ENCODE data around the gene COL19A1.

DNA sequence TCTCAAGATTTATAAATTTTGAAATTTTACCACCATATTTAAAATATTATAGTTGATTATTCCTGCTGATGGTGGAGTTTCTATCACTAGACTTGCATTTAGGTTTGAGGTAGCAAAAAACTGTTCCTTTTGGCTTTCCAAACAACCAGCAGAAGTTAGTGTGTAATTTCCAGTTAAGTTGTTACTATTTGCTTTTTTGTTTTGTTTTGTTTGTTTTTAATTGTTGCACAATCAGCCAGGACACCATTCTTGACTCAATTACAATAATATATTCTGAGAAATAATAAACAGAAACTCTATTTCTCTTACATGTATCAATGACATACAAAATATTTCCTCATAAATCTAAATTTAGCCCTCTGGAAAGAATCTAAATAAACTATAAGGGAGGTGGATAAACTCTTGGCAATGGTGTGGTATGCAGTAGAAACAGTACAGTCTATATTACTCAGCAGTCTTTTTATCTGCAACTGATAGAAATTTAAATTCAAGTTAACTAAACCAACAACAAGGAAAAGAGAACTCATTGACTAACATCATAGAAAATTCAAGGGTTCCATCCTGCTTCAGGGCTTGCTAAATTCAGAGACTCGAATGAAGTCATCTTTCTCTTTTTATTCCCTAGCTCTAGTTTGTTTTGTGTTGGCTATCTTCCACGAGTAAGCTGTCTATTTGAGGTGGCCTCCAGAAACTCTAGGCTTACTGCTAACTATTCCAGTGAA lies 19.4 kb upstream of the COL19A1 start:
- TF ChIP-seq POLR2AphosphoS5 (IDR thresholded peaks at IDR 0.05; ENCODE audit: low read depth, low read length) (no peak), EZH2phosphoT487 (IDR thresholded peaks at IDR 0.05; ENCODE audit: borderline replicate concordance, low read depth) (no peak), CTCF (IDR thresholded peaks at IDR 0.05) (no peak), RFX5 (IDR thresholded peaks at IDR 0.05; ENCODE audit: low read length) (no peak), CHD2 (IDR thresholded peaks at IDR 0.05; ENCODE audit: low read length, partially characterized antibody) (no peak), NRF1 (IDR thresholded peaks at IDR 0.05; ENCODE audit: low read depth, low read length) (no peak), RAD21 (IDR thresholded peaks at IDR 0.05; ENCODE audit: low read length) (no peak), PBX3 (IDR thresholded peaks at IDR 0.05) (no peak), MAX (IDR thresholded peaks at IDR 0.05; ENCODE audit: low read depth) (no peak)
- TF ChIP-seq, protein P1, sequence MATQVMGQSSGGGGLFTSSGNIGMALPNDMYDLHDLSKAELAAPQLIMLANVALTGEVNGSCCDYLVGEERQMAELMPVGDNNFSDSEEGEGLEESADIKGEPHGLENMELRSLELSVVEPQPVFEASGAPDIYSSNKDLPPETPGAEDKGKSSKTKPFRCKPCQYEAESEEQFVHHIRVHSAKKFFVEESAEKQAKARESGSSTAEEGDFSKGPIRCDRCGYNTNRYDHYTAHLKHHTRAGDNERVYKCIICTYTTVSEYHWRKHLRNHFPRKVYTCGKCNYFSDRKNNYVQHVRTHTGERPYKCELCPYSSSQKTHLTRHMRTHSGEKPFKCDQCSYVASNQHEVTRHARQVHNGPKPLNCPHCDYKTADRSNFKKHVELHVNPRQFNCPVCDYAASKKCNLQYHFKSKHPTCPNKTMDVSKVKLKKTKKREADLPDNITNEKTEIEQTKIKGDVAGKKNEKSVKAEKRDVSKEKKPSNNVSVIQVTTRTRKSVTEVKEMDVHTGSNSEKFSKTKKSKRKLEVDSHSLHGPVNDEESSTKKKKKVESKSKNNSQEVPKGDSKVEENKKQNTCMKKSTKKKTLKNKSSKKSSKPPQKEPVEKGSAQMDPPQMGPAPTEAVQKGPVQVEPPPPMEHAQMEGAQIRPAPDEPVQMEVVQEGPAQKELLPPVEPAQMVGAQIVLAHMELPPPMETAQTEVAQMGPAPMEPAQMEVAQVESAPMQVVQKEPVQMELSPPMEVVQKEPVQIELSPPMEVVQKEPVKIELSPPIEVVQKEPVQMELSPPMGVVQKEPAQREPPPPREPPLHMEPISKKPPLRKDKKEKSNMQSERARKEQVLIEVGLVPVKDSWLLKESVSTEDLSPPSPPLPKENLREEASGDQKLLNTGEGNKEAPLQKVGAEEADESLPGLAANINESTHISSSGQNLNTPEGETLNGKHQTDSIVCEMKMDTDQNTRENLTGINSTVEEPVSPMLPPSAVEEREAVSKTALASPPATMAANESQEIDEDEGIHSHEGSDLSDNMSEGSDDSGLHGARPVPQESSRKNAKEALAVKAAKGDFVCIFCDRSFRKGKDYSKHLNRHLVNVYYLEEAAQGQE (IDR thresholded peaks at IDR 0.05; ENCODE audit: low read depth, low read length) = no peak

Data from SK-N-SH (cell line).